Mesenchymal stem cell (in vitro differentiated cells and primary cell): ENCODE measurements around the gene CLDND2.
A peak's percentile ranks its signal among the peaks of the same experiment; 100 is the strongest.

ENCODE experiments used
- DNase-seq: peaks from one replicate; pipeline ENCODE4 v3.0.0-alpha.2; 2013
- H2AFZ ChIP-seq: one replicate; pipeline ENCODE4 v1.6.1; 2013; ENCODE audit warnings: low read depth, mild to moderate bottlenecking, control low read depth, inconsistent platforms, low read length, moderate library complexity
- H2AK5ac ChIP-seq: 2 replicates; pipeline ENCODE4 v1.6.1; 2013; ENCODE audit warnings: low read length, moderate library complexity, mild to moderate bottlenecking, inconsistent platforms; ENCODE audit not compliant: severe bottlenecking
- H2BK120ac ChIP-seq: one replicate; pipeline ENCODE4 v1.6.1; 2013; ENCODE audit warnings: low read depth, mild to moderate bottlenecking, inconsistent platforms, low read length, moderate library complexity
- H2BK12ac ChIP-seq, 2 experiments: one replicate each; pipeline ENCODE4 v1.6.1; 2013; ENCODE audit warnings: inconsistent platforms in 2 of 2, low read length in 2 of 2, mild to moderate bottlenecking in 2 of 2, moderate library complexity in 2 of 2, control low read depth in 1 of 2
- H2BK15ac ChIP-seq: one replicate; pipeline ENCODE4 v1.6.1; 2013; ENCODE audit warnings: mild to moderate bottlenecking, low read depth, inconsistent platforms; ENCODE audit not compliant: poor library complexity, severe bottlenecking
- H2BK5ac ChIP-seq: 2 replicates; pipeline ENCODE4 v1.6.1; 2013; ENCODE audit warnings: low read depth, mild to moderate bottlenecking, low read length, control low read depth, inconsistent platforms; ENCODE audit not compliant: poor library complexity, severe bottlenecking
- H3K14ac ChIP-seq, 2 experiments: one replicate each; pipeline ENCODE4 v1.6.1; 2013; ENCODE audit warnings: inconsistent platforms in 2 of 2, low read length in 2 of 2, control low read depth in 1 of 2, mild to moderate bottlenecking in 1 of 2, moderate library complexity in 1 of 2
- H3K18ac ChIP-seq, 2 experiments: one replicate each; pipeline ENCODE4 v1.6.1; 2013; ENCODE audit warnings: inconsistent platforms in 2 of 2, low read length in 2 of 2, control low read depth in 1 of 2, low read depth in 1 of 2, mild to moderate bottlenecking in 1 of 2
- H3K23ac ChIP-seq, 2 experiments: one replicate each; pipeline ENCODE4 v1.6.1; 2013; ENCODE audit warnings: inconsistent platforms in 2 of 2, low read length in 2 of 2, mild to moderate bottlenecking in 2 of 2, moderate library complexity in 2 of 2, control low read depth in 1 of 2
- H3K27ac ChIP-seq: 2 replicates; pipeline ENCODE4 v1.5.1; 2013; ENCODE audit warnings: mild to moderate bottlenecking, moderate library complexity, low read length, control low read depth, inconsistent platforms; ENCODE audit not compliant: poor library complexity, severe bottlenecking
- H3K27me3 ChIP-seq, 2 experiments: 2 replicates each; pipeline versions ENCODE4 v1.6.1 to v1.7.0; 2013; ENCODE audit warnings: low read length in 2 of 2, mild to moderate bottlenecking in 2 of 2, moderate library complexity in 2 of 2, control low read depth in 1 of 2, inconsistent platforms in 1 of 2; ENCODE audit not compliant: control insufficient read depth in 1 of 2, insufficient read depth in 1 of 2
- H3K36me3 ChIP-seq, 2 experiments: 2 replicates each; pipeline versions ENCODE4 v1.6.1 to v1.7.0; 2013; ENCODE audit warnings: low read length in 2 of 2, control low read depth in 1 of 2, inconsistent platforms in 1 of 2, low read depth in 1 of 2, mild to moderate bottlenecking in 1 of 2; ENCODE audit not compliant: insufficient read depth in 2 of 2, control insufficient read depth in 1 of 2
- H3K4ac ChIP-seq, 2 experiments: one replicate each; pipeline ENCODE4 v1.6.1; 2013; ENCODE audit warnings: inconsistent platforms in 2 of 2, low read length in 2 of 2, mild to moderate bottlenecking in 2 of 2, moderate library complexity in 2 of 2, control low read depth in 1 of 2, low read depth in 1 of 2
- H3K4me1 ChIP-seq: 2 replicates; pipeline ENCODE4 v1.6.1; 2013; ENCODE audit warnings: low read depth, low read length, control low read depth; ENCODE audit not compliant: control insufficient read depth, insufficient read depth
- H3K4me2 ChIP-seq: 2 replicates; pipeline ENCODE4 v1.6.1; 2013; ENCODE audit warnings: low read length, mild to moderate bottlenecking, inconsistent platforms; ENCODE audit not compliant: poor library complexity, severe bottlenecking
- H3K4me3 ChIP-seq, 2 experiments: 2 replicates each; pipeline versions ENCODE4 v1.5.1 to v1.7.0; 2013; ENCODE audit warnings: low read length in 2 of 2, mild to moderate bottlenecking in 2 of 2, control low read depth in 1 of 2, low read depth in 1 of 2; ENCODE audit not compliant: insufficient read depth in 1 of 2
- H3K79me1 ChIP-seq: replicated peaks from 2 replicates; pipeline ENCODE4 v1.6.1; 2013; ENCODE audit warnings: mild to moderate bottlenecking, control low read depth, low read length, inconsistent platforms; ENCODE audit not compliant: poor library complexity, severe bottlenecking
- H3K9ac ChIP-seq: 2 replicates; pipeline ENCODE4 v1.7.0; 2013; ENCODE audit warnings: mild to moderate bottlenecking, low read length, moderate library complexity
- H3K9me3 ChIP-seq: 2 replicates; pipeline ENCODE4 v1.7.0; 2013; ENCODE audit warnings: mild to moderate bottlenecking, low read length; ENCODE audit not compliant: control insufficient read depth
- H4K8ac ChIP-seq: one replicate; pipeline ENCODE4 v1.6.1; 2013; ENCODE audit warnings: inconsistent platforms, mild to moderate bottlenecking, low read length, moderate library complexity
- H4K91ac ChIP-seq: one replicate; pipeline ENCODE4 v1.6.1; 2013; ENCODE audit warnings: mild to moderate bottlenecking, low read length, inconsistent platforms
- WGBS: methylation state at CpG from one replicate; pipeline ENCODE4 v1.1.7; 2013; ENCODE audit warnings: mixed read lengths; 5-methylcytosine and 5-hydroxymethylcytosine counted together

Gene CLDND2

DNA sequence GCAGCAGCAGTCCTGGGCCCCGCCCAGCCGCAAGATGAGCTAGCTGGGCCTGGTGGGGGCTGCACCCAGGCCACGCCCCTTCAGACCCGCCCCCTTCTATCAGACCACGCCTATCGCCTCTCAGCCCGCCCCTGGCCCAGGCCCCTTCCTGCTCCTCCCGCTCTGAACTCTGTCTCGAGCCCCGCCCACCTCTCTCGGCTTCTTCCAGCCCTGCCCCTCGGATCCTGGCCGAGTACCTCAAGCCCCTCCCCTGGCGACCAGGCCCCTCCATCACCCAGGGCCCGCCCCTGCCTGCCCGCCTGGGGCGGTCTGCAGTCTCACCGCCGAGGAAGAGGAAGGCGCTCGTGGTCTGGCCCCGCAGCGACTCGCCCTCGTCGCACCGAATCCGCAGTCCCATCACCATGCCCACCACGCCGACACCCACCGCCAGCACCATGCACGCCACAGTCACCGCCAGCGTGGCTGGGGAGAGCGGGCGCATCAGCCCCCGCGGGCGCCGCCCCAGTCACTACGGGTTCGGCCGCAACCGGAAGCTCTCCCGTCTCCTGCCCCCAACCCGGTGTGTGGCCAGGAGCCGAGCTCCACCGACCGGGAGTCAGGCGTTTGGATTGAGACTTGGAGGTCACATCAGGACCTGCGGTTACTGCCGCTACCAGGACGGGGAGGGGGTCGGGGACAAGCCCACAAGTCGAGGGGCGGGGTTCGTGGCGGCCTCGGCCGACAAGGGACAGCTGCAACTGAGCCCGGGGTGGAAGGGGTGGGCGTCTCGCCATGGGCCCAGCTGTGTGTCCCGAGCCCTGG, 1.0 kb downstream of the CLDND2 start:
- Histone ChIP-seq H3K36me3 (no peaks in the 10 kb centered on the region), H2BK12ac (peak overlapping the region in 1 of 2 experiments; percentile 88), H2AFZ (peak overlapping the region; percentile 97), H3K4ac (peak overlapping the region; percentile 84 to 96), H2AK5ac (peak overlapping the region; percentile 71), H3K18ac (peak overlapping the region; percentile 74 to 100), H3K79me1 (peaks cover 19% of the 10 kb centered on the region), H2BK120ac (peak overlapping the region; percentile 78), H4K8ac (peak overlapping the region; percentile 93), H3K27me3 (peaks cover 4 to 17% of the 10 kb centered on the region in 2 experiments), H3K9me3 (no peaks in the 10 kb centered on the region), H3K4me1 (peaks cover 26% of the 10 kb centered on the region), H3K4me2 (peak overlapping the region; percentile 95), H2BK5ac (peak overlapping the region; percentile 45), H2BK15ac (peak overlapping the region; percentile 87), H3K14ac (peak overlapping the region in 1 of 2 experiments; percentile 99), H3K4me3 (peak overlapping the region; percentile 85 to 90), H3K27ac (peak overlapping the region; percentile 23), H4K91ac (peak overlapping the region; percentile 95), H3K9ac (peak overlapping the region; percentile 94), H3K23ac (peak overlapping the region in 1 of 2 experiments; percentile 94)
- peak; percentile 99 for DNase-seq
- WGBS: under 1% methylated on average over 57 of the region's 64 CpGs

DNA sequence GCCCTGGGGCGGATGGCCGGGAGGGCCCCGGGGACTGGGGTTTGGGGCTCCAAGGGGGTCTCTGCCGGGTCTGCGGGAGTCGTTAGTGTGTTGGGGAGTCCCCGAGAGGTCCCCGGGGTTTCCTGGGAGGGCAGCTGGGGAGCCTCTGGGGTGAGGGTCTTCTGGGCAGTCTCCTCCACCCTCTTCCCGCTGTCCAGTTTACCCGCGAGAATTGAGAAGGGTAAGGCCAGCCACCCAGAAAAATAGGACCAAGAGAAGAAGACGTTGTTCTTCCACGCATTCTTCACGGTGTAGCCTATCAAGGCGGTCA, 1.6 kb downstream of the CLDND2 start:
- H3K79me1 ChIP-seq: peaks cover 21% of the 10 kb centered on the region
- peak overlapping the region; percentile 44 to 93 for H3K18ac ChIP-seq
- H3K27ac ChIP-seq: peak overlapping the region; percentile 83
- no peak overlapping the region for H2AK5ac ChIP-seq
- peaks cover 4 to 12% of the 10 kb centered on the region in 2 experiments for H3K27me3 ChIP-seq
- peak overlapping the region; percentile 66 for H4K8ac ChIP-seq
- no peaks in the 10 kb centered on the region for H3K36me3 ChIP-seq
- peak overlapping the region in 1 of 2 experiments; percentile 73 for H3K14ac ChIP-seq
- H3K4me1 ChIP-seq: peaks cover 31% of the 10 kb centered on the region
- H3K4ac ChIP-seq: peak overlapping the region; percentile 58 to 94
- peak overlapping the region; percentile 94 for H3K9ac ChIP-seq
- peak overlapping the region; percentile 87 for H2BK15ac ChIP-seq
- no peak overlapping the region for H2AFZ ChIP-seq
- H2BK5ac ChIP-seq: peak overlapping the region; percentile 15
- H4K91ac ChIP-seq: no peak overlapping the region
- peak overlapping the region; percentile 45 for H2BK120ac ChIP-seq
- DNase-seq: no peak
- no peak overlapping the region for H2BK12ac ChIP-seq
- no peaks in the 10 kb centered on the region for H3K9me3 ChIP-seq
- no peak overlapping the region for H3K23ac ChIP-seq
- 2% methylated on average over 14 of the region's 15 CpGs for WGBS
- H3K4me3 ChIP-seq: peak overlapping the region; percentile 59 to 90
- H3K4me2 ChIP-seq: peak overlapping the region; percentile 95

DNA sequence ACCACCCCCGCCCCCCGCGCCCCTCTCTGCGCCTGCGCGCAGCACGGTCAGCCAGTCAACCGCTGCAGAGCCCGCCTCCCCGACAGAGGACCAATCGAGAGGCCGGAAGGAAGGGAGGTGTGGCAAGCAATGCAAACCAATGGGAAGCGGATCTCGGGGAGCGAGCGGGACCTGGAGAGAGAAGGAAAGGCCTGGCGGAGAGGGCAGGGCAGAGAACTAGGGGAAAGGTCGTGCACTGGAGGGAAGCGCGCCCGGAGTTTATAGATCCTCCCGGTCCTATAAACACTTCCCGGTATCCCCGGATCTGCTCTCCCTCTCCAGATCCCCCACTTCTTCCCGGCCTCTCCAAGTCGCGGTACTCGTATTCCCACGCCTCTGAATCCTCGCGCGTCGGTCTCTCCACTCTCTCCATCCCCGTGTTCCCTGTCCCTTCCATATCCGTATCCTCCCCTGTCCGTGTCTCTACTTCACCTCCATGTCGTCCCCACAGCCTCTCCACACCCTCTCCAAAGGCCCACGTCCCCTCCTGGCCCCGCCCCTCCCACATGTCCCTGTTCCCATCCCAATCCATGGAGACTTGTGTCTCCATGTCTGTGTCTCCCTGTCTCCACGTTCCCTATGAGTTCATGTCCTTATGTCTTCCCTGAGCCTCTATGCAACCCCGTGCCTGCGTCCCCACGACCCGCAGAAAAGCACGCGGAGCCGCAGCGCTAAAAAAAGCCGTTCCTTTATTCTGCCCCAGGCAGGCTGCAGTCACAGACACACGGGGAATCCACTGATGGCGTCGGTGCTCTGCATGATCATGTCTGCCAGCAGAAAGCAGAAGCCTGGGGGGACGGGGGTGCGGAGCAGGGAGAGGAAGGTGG, 2.2 kb downstream of the CLDND2 start:
- Histone ChIP-seq H2BK15ac (peak overlapping the region; percentile 87), H3K27me3 (peaks cover 4 to 6% of the 10 kb centered on the region in 2 experiments), H2BK5ac (peak overlapping the region; percentile 15), H2AK5ac (no peak overlapping the region), H3K23ac (no peak overlapping the region), H3K36me3 (no peaks in the 10 kb centered on the region), H3K27ac (peak overlapping the region; percentile 83), H3K9ac (peak overlapping the region; percentile 95), H3K9me3 (no peaks in the 10 kb centered on the region), H4K8ac (peak overlapping the region; percentile 66), H2BK12ac (peak overlapping the region in 1 of 2 experiments; percentile 51), H2BK120ac (peak overlapping the region; percentile 45), H3K4me2 (peak overlapping the region; percentile 95), H3K79me1 (peaks cover 21% of the 10 kb centered on the region), H3K4ac (peak overlapping the region; percentile 58 to 94), H3K18ac (peak overlapping the region; percentile 44 to 93), H4K91ac (peak overlapping the region; percentile 79), H3K4me3 (peak overlapping the region; percentile 90 to 91), H3K14ac (peak overlapping the region in 1 of 2 experiments; percentile 85), H2AFZ (peak overlapping the region; percentile 62), H3K4me1 (peaks cover 35% of the 10 kb centered on the region)
- peak; percentile 98 for DNase-seq
- WGBS: under 1% methylated on average over 44 of the region's 54 CpGs
